MM.1S (cell line): ENCODE results near the gene POLR2C.

Experiments used
- EZH2phosphoT487 ChIP-seq: fragments of 300-600 bp; sonication (generic); IDR thresholded peaks from 2 replicates; pipeline ENCODE4 v1.6.1; 2018; ENCODE audit warnings: antibody characterized with exemption, low read length
- TF ChIP-seq, protein P1 (sequence below): fragments of 300-600 bp; sonication (generic); IDR thresholded peaks from 2 replicates; pipeline ENCODE4 v1.5.1; 2016; ENCODE audit warnings: antibody characterized with exemption, low read length, mixed read lengths

DNA sequence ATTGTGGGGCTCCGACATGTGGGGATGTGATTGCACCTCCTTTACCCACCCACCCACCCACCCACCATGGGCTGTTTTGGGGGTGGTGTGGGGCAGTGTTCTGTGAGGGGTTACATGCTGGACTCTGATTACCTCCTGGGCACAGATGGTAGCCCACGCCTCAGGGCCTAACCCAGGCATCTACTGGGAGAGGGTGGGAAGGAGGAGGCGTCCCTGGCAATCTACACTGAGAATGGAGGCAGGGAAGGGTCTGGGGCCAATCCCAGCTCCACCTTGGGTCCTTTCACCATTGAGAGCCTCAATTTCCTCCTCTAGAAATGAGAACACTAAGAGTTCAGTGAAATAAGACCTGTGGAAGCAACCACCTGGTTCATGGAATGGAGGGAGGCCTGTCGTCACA is 35.6 kb downstream of the POLR2C start:
- no peak for TF ChIP-seq EZH2phosphoT487
- TF ChIP-seq, protein P1, sequence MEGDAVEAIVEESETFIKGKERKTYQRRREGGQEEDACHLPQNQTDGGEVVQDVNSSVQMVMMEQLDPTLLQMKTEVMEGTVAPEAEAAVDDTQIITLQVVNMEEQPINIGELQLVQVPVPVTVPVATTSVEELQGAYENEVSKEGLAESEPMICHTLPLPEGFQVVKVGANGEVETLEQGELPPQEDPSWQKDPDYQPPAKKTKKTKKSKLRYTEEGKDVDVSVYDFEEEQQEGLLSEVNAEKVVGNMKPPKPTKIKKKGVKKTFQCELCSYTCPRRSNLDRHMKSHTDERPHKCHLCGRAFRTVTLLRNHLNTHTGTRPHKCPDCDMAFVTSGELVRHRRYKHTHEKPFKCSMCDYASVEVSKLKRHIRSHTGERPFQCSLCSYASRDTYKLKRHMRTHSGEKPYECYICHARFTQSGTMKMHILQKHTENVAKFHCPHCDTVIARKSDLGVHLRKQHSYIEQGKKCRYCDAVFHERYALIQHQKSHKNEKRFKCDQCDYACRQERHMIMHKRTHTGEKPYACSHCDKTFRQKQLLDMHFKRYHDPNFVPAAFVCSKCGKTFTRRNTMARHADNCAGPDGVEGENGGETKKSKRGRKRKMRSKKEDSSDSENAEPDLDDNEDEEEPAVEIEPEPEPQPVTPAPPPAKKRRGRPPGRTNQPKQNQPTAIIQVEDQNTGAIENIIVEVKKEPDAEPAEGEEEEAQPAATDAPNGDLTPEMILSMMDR: no peak
